ENCODE data around the gene DRC1.

Gene DRC1

DNA sequence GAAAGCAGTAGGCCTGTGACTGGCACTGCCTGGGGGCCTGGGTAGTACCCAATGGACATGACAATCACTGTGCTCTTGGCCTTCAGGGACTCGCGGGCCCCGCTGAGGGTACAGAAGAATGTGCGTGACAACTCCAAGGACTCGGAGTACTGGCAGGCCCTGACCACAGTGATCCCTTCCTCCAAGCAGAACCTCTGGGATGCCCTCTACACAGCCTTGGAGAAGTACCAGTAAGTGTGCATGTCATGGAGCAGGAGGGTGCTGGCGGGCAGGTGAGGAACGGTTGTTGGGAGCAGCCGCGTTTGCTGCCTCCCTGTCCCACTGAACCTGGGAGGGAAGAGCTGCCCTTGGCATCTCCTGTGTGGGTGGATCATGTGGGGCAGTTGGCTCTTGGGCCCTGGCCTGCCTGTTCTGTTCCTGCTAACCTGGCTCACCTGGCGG, 52.9 kb downstream of the DRC1 start:
- H3K4me1 ChIP-seq (ENCODE audit: control insufficient read depth in 1 of 2, insufficient read depth in 1 of 2, low read depth in 1 of 2, low read length in 1 of 2) = peaks cover 66 to 80% of the 10 kb centered on the region in 2 experiments
- H3K27me3 ChIP-seq = no peaks in the 10 kb centered on the region
- H3K36me3 ChIP-seq = no peaks in the 10 kb centered on the region
- peak overlapping the region; percentile 93 for H3K27ac ChIP-seq
- H3K9me3 ChIP-seq = no peaks in the 10 kb centered on the region
- peak overlapping the region in 1 of 2 experiments; percentile 62 for H3K4me3 ChIP-seq (ENCODE audit: low read depth in 1 of 2, low read length in 1 of 2)
- TF ChIP-seq, protein P1, sequence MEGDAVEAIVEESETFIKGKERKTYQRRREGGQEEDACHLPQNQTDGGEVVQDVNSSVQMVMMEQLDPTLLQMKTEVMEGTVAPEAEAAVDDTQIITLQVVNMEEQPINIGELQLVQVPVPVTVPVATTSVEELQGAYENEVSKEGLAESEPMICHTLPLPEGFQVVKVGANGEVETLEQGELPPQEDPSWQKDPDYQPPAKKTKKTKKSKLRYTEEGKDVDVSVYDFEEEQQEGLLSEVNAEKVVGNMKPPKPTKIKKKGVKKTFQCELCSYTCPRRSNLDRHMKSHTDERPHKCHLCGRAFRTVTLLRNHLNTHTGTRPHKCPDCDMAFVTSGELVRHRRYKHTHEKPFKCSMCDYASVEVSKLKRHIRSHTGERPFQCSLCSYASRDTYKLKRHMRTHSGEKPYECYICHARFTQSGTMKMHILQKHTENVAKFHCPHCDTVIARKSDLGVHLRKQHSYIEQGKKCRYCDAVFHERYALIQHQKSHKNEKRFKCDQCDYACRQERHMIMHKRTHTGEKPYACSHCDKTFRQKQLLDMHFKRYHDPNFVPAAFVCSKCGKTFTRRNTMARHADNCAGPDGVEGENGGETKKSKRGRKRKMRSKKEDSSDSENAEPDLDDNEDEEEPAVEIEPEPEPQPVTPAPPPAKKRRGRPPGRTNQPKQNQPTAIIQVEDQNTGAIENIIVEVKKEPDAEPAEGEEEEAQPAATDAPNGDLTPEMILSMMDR (IDR thresholded peaks at IDR 0.05) = no peak

DNA sequence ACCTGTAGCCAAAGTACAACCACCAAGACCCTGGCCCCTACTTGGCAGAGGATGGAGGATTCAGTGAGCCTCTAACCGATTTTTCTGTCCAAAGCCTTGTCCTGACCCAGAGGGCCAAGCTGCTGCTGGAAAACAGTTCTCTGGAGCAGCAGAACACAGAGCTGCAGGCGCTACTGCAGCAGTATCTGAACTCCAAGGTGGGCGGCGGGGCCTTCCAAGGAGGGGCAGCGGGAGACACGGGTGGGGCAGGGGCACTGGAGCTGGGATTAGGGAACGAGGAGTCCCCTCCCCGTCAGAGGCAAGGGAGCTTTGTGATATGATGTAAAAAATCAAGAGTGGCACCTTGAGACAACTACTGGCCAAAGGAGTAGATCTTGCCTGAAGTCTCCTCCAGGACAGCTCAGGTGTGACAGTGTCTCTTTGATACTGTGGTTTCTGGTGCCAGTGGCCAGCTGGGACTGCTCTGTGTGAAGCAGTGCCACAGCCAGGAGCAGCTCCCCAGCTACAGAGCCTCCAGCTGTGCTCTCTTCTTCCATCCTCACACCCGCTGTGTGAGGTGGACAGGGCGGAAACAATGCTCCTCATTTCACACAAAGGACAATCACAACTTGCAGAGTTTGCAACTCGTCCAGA, 53.4 kb downstream of the DRC1 start:
- H3K27me3 ChIP-seq = no peaks in the 10 kb centered on the region
- H3K27ac ChIP-seq = peak overlapping the region; percentile 93
- TF ChIP-seq, protein P1 (IDR thresholded peaks at IDR 0.05) = no peak
- no peaks in the 10 kb centered on the region for H3K9me3 ChIP-seq
- H3K4me3 ChIP-seq (ENCODE audit: low read depth in 1 of 2, low read length in 1 of 2) = peak overlapping the region; percentile 52 to 62
- no peaks in the 10 kb centered on the region for H3K36me3 ChIP-seq
- peaks cover 69 to 80% of the 10 kb centered on the region in 2 experiments for H3K4me1 ChIP-seq (ENCODE audit: control insufficient read depth in 1 of 2, insufficient read depth in 1 of 2, low read depth in 1 of 2, low read length in 1 of 2)

DNA sequence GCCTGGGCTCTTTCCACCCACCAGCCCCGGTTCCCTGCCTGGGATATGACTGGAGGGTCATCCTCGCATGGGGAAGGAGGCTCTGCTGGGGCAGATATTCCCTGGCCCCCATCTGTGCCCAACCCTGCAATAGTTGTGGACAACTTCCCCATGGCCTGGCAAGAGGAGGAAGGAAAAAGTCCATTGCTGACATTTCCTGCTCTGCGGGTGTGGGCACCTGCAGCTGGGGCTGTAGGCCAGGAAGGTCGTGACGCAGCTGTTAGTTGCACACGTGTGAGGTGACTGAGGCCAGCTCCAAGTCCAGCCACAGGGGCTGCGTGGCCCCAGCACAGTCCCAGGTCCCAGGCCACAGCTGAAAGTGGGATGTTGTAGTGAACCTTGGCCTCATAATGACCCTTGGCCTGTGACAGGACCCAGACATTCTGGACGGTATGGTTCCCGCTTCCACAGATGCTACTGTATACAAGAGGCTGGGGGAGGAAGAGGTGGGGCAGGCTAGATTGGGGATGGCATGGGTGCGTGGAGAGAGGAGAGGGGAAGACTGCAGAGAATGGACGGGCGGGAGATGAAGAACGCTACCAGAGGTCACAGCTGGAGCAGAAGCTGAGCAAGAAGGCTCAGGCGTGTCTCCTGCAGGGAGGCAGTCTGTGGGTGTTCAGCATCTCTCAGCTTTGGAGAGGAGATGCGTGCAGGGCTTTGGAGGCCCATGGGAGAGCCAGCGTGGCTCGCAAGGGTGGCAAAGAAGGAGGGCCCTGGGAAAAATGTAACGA, 54.1 kb downstream of the DRC1 start:
- Histone ChIP-seq H3K4me3 (ENCODE audit: low read depth in 1 of 2, low read length in 1 of 2) (peak overlapping the region; percentile 52 to 62), H3K36me3 (no peaks in the 10 kb centered on the region), H3K27me3 (no peaks in the 10 kb centered on the region), H3K9me3 (no peaks in the 10 kb centered on the region), H3K27ac (peak overlapping the region; percentile 93), H3K4me1 (ENCODE audit: control insufficient read depth in 1 of 2, insufficient read depth in 1 of 2, low read depth in 1 of 2, low read length in 1 of 2) (peaks cover 70 to 79% of the 10 kb centered on the region in 2 experiments)
- TF ChIP-seq, protein P1 (IDR thresholded peaks at IDR 0.05) = peak; percentile 43

DNA sequence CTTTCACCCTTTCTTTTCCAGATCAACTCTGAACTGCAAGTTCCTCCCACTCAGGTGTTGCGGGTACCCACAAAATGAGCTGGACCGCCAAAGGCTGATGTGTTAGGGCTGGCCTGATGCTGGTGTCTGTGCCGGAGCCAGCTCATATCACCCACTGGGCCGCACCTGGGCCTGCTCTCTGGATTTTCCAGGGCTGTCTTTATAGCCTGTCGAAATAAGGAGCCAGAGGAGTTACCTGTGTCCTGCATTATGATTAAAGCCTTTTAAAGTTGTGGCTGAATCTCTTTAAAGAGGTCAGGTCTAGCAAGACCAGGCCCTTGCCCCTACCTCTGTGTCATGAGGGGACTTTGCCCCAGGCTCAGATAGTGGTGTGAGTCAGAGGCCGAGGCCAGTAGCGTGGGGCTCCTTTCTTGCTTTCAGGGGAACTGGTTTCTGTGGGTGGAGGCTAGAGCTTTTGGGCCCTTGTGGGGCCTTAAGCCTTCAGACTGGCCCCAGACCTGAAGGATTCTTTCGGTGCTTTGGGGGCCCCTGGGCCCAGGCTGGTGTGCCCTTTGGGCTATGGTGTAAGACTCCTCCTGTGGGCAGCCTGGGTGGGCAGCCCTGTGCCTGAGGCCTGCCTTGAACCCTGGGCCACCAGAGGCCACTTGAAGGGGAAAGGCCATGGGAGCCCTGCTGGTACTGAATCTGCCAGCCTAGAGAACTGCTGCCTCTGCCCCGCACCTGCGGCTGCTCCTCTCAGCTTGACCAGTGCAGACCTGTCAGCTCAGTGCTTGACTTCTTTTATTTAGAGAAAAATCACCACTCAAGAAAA, 54.9 kb downstream of the DRC1 start:
- TF ChIP-seq, protein P1 (IDR thresholded peaks at IDR 0.05) = no peak
- H3K9me3 ChIP-seq = no peaks in the 10 kb centered on the region
- H3K36me3 ChIP-seq = no peaks in the 10 kb centered on the region
- H3K4me3 ChIP-seq (ENCODE audit: low read depth in 1 of 2, low read length in 1 of 2) = peak overlapping the region; percentile 52 to 62
- peak overlapping the region; percentile 93 for H3K27ac ChIP-seq
- H3K27me3 ChIP-seq = no peaks in the 10 kb centered on the region
- peaks cover 70 to 74% of the 10 kb centered on the region in 2 experiments for H3K4me1 ChIP-seq (ENCODE audit: control insufficient read depth in 1 of 2, insufficient read depth in 1 of 2, low read depth in 1 of 2, low read length in 1 of 2)

DNA sequence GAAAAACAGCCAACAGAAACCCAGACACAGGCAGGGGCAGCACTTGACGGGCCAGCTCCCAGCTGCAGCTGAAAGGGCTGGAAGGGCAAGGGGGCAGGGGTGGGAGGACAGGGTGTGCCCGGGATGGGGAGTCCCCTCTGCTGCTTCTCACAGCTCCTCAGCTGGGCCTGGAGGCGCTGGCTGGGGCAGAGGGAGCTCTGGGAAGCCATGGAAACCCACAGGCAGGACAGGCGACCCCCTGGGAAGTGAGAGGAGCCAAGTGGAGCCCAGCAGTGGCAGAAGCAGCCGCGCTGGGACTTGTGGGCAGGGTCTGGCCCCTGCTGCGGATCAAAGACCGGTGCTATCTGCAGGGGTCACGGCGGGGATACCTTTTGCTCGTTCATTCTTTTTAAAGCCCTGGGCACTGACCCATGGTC, 55.5 kb downstream of the DRC1 start:
- peaks cover 70 to 77% of the 10 kb centered on the region in 2 experiments for H3K4me1 ChIP-seq (ENCODE audit: control insufficient read depth in 1 of 2, insufficient read depth in 1 of 2, low read depth in 1 of 2, low read length in 1 of 2)
- peak overlapping the region; percentile 93 for H3K27ac ChIP-seq
- peak overlapping the region; percentile 52 to 62 for H3K4me3 ChIP-seq (ENCODE audit: low read depth in 1 of 2, low read length in 1 of 2)
- TF ChIP-seq, protein P1 (IDR thresholded peaks at IDR 0.05) = no peak
- H3K9me3 ChIP-seq = no peaks in the 10 kb centered on the region
- H3K36me3 ChIP-seq = no peaks in the 10 kb centered on the region
- no peaks in the 10 kb centered on the region for H3K27me3 ChIP-seq
